ENCODE results near the gene COL4A1.

The COL4A1 gene

DNA sequence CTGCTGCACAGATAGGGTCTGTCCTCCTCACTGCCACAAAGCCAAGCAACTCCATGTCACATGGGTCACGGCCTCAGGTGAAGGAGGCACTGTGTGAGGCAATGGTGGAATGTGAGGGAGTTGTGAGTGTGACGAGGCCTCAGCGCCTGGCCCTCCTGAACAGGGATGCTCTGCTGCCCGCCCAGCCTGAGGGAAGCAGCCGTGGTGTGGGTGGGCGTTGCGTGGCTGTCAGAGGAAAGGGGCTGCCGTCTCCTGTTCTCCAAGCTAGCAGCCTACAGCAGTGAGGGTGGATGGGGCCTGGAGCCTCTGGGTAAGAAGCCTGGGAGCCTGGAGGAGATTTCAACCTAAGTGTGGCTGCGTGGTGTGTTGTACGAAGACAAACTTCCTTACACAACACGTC, 125.0 kb downstream of the COL4A1 start:
- TF ChIP-seq, protein P1, sequence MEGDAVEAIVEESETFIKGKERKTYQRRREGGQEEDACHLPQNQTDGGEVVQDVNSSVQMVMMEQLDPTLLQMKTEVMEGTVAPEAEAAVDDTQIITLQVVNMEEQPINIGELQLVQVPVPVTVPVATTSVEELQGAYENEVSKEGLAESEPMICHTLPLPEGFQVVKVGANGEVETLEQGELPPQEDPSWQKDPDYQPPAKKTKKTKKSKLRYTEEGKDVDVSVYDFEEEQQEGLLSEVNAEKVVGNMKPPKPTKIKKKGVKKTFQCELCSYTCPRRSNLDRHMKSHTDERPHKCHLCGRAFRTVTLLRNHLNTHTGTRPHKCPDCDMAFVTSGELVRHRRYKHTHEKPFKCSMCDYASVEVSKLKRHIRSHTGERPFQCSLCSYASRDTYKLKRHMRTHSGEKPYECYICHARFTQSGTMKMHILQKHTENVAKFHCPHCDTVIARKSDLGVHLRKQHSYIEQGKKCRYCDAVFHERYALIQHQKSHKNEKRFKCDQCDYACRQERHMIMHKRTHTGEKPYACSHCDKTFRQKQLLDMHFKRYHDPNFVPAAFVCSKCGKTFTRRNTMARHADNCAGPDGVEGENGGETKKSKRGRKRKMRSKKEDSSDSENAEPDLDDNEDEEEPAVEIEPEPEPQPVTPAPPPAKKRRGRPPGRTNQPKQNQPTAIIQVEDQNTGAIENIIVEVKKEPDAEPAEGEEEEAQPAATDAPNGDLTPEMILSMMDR (IDR thresholded peaks at IDR 0.05; ENCODE audit: low read depth, low read length, missing control alignments) = no peak
- H3K4me3 ChIP-seq (ENCODE audit: low read depth, low read length) = no peak overlapping the region
- no peak for DNase-seq (ENCODE audit: low read depth)

DNA sequence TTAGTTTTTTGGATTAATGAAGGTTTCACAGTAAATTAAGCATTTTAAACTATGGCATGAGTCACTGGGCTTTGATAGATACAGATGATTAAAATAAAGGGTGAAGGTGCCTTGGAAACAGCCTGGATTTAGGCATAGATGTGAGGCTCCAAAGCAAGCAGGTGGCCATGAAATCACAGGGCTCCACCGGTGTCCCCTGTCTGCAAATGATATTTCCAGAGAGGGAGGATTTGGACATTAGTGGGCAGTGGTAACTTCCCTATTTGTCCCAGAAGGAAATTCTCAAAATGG, 127.2 kb downstream of the COL4A1 start:
- no peak for DNase-seq (ENCODE audit: low read depth)
- TF ChIP-seq, protein P1 (IDR thresholded peaks at IDR 0.05; ENCODE audit: low read depth, low read length, missing control alignments) = no peak
- H3K4me3 ChIP-seq (ENCODE audit: low read depth, low read length) = no peak overlapping the region

DNA sequence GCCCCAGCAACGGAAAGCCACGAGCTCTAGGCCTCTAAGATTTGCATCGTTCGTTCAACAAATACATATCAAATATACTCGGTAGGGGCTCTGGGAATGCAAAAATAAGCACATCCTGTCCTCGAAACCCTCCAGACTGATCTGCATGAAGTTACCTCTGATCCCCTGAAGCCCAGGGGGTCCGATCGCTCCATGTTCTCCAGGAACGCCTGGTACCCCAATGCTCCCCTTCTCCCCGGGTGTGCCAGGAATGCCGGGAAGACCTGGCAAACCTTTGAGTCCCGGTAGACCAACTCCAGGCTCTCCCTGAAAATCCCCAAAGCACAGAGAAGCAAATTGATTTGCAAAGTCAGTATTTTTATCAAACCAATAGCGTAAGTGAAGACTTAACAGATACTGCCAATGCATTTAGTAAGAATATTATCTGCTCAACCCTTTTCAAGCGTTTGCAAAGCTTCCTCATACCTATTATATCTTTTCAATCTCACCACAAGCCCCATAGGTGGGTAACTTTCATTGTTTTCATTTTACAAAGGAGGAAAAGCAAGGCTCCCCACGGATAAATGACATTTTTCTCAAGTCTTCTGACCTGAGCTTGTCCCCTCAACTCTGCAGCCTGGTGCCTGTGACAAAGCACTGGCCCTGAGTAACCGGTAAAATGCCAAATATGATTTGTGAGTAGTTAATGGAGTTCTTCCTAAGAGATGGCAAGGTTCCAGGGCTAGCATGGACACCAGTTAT, 127.7 kb downstream of the COL4A1 start:
- no peak for DNase-seq (ENCODE audit: low read depth)
- H3K4me3 ChIP-seq (ENCODE audit: low read depth, low read length) = no peak overlapping the region
- TF ChIP-seq, protein P1 (IDR thresholded peaks at IDR 0.05; ENCODE audit: low read depth, low read length, missing control alignments) = no peak

DNA sequence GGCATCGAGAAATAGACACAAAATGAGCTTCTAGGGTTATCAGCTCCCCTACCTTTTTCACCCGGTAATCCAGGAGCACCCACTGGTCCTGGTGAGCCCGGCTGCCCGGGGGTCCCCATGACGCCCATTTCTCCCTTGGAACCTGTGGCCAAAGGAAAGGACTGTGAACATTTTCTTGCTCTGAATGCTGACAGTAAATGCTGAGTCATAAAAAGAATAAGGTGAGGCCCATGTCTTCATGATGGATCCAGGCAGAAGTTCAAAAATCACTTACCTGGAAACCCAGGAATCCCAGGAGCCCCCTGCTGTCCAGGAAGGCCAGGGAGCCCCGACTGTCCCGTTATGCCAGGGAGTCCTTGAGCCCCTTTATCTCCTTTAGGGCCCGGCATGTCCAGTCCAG, 129.2 kb downstream of the COL4A1 start:
- H3K4me3 ChIP-seq (ENCODE audit: low read depth, low read length) = no peak overlapping the region
- TF ChIP-seq, protein P1 (IDR thresholded peaks at IDR 0.05; ENCODE audit: low read depth, low read length, missing control alignments) = no peak
- DNase-seq (ENCODE audit: low read depth) = no peak

DNA sequence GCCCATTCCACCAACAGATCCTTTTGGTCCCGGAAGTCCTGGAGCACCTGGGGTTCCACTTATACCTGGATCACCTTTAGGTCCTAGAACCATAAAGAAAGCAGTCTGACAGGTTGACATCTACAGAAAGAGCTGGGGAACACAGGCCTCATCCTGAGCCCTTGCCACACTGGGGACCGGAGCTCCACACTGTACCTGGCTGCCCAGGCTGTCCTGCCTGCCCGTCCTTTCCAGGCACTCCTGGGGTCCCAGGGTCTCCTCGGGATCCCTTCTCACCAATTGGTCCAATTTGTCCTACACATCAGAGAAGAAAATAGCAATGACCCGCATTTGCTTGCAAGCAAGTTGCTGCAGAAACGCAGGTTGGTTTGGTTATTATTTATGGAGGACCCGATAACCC, 130.5 kb downstream of the COL4A1 start:
- DNase-seq (ENCODE audit: low read depth) = no peak
- TF ChIP-seq, protein P1 (IDR thresholded peaks at IDR 0.05; ENCODE audit: low read depth, low read length, missing control alignments) = no peak
- H3K4me3 ChIP-seq (ENCODE audit: low read depth, low read length) = no peak overlapping the region

DNA sequence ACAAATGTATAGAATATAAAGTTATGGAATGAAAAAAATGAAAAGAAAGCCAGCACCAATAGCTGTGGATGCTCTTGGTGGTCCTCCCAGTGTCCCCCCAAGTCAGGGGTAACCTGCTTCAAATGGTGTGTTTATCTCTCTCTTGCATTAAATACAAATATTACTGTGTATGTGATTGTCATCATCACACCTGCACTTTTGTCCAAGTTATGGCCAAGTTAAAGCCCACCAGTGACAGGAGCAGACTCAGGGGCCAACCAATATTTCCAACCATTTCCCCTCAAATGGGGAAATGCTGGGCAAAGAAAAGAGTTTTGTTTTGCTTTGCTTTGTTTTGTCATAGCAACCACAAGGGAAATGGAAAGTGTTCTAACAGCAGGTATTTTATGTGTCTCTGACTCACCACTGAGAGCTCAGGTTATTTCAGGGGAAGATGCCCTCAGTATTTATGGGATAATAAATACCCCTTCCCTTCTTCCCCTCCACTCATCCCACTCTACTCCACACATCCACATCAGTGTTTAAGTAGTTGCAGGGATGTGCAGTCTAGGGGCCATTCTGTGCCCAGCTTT, 133.6 kb downstream of the COL4A1 start:
- TF ChIP-seq, protein P1 (IDR thresholded peaks at IDR 0.05; ENCODE audit: low read depth, low read length, missing control alignments) = no peak
- no peak for DNase-seq (ENCODE audit: low read depth)
- no peak overlapping the region for H3K4me3 ChIP-seq (ENCODE audit: low read depth, low read length)

DNA sequence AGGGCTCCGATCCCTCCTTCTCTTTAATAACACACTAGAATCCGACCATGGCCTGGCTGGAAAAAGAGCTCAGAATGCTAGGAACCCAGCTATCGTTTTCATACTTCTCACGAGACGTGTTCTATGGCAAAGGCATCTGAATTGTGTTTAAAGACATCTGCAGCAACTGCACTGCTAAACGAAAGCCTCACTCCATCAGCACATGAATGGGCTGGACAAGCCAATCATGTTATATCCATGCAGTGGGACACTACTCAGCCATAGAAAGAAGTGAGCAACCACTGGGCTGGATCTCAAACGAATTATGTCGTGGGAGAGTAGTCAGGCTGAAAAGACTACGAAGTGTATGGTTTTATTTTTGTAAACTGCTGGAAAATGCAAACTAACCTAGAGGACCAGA, 136.1 kb downstream of the COL4A1 start:
- DNase-seq (ENCODE audit: low read depth) = no peak
- no peak overlapping the region for H3K4me3 ChIP-seq (ENCODE audit: low read depth, low read length)
- TF ChIP-seq, protein P1 (IDR thresholded peaks at IDR 0.05; ENCODE audit: low read depth, low read length, missing control alignments) = no peak

Data from GM12864 (cell line).